CD4-positive, alpha-beta T cell treated with Interleukin-6 at 100 ng/mL for 8 hours (primary cell): ENCODE results near the gene CUBN.

Experiments used
- DNase-seq: peaks from one replicate; pipeline ENCODE4 v3.0.0-alpha.2; 2020; ENCODE audit warnings: mixed read lengths, low spot score

The CUBN gene

DNA sequence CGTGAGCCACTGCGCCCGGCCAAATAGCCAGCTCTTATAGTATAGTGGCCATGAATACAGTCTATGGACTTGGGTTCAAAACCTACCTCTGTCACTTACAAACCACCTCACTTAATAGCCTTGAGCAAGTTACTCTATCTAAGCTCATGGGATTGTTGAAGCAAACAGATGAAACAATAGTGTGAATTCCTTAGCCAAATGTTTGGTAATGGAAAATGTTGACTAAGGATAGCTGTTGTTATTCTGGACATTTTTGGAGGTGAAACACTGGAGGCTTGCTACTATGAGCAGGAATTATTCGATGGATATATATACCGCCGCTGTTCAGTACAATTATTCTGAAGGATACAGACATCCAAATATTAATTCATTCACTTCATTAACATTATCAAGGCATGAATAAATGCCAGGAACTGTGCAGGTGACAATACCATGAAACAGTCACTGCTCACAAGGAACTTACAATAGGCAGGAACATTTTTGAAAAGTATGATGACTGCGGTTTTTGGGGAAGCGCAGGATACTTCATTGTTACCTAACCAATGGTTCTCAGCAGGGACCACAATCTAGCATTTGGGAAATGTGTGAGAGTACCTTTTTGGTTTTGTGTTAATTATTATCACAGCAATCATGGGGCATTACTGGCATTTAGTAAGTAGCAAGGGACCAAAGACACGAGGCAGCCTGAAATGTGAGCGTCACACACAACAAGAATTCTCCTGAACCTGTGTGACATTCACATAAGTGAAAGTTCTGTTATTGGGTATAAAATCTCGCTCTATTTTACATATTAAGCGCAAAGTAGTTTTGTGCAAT is 55.7 kb downstream of the CUBN start:
- DNase-seq: no peak

- no peak for DNase-seq
These were observed 60.7 kb downstream of the CUBN start for GRCh38 chr10:17068953-17069352.

- DNase-seq: no peak
These were observed 62.0 kb downstream of the CUBN start for GRCh38 chr10:17067376-17068264.

GRCh38 chr10:17066807-17067206 is 62.8 kb downstream of the CUBN start:
- no peak for DNase-seq

DNA sequence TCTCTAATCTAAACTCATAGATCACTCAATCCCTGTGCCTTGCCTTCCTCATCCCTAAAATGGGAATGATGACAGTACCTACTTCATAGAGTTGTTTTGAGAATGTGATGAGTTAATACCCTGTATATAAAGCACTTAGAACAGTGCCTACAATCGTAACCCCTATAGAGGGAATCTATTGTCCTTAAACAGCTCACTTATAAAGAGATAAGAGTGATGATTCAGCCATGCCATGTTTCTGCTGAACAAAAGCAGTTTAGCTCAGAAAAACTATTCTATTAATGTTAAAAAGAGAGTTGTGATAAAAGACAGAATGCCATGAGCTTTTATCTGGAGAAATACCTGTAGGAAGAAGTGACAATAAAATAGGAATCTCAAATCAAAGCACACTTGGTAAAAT is 63.6 kb downstream of the CUBN start:
- DNase-seq: no peak

DNA sequence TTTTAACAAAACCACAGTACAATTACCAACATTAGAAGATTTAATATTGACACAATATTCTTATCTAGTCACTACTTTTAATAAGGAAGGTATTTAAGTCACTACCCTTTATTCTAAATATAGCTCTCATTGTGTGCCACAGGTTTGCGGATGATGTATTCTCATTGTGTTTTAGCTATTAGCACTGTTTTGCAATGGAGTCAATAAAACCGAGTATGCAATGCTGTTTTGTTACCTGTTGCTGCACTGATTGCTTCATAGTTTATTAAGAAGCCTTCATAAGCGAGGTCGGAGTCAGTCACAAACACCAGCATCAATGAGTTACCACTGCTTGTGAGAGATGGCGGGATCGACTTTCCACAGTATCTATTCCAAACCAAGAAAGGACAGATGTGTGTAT is 64.3 kb downstream of the CUBN start:
- DNase-seq: no peak

DNA sequence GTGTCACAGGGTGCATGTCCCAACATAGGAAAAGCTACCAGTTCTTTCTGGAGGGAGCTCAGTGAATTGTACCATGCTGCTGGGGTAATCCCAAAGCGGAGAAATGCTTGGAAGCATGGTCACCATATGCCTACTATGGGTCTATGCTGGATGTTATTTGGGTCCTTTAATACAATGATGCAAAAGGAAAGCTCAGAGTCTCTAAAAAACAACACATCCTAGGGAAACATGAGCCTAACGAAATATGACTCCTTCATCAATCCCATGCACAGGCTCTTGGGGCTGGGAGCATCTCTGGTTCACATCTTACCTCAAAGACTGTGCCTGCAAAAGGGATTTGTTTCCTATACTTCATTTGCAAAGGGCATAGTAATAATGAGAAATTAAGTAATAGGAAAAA is 65.2 kb downstream of the CUBN start:
- DNase-seq: no peak

- no peak for DNase-seq
These were observed 66.6 kb downstream of the CUBN start for GRCh38 chr10:17062955-17063484.

DNA sequence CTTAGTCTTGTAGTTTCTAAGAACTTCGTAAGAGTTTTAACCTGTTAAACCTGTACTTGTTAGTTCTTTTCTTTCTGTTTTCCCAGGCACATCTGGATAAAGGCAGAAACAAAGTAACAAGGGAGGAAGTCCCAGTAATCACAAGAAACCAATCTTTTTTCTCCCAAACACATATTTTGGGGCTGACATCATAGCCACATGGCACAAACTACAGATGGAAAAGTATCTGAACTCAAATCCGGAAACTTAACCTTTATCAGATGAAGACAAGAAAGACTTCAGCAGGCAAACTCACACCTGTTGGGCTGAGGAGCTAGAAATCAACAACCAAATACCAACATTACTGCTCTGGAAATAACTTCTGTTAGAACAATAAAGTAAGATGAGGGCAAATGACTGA is 67.1 kb downstream of the CUBN start:
- no peak for DNase-seq

DNA sequence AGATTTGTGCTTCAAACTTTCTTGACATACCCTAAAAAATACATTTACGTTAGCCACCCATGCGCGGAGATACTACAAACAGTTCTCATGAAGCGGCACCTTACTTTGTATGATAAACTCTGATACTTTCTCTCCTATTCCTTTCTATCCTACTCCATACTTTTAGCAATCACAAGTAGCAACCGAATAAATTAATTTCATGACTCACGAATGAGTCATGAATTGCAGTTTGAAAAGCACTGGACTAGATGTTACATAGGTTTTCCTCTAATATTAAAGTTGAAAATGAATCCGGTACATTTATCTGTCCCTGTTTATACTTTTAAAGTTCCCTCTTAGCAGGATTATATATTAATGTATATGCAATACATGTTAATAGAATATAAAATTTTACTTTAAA is 67.6 kb downstream of the CUBN start:
- DNase-seq: no peak

DNA sequence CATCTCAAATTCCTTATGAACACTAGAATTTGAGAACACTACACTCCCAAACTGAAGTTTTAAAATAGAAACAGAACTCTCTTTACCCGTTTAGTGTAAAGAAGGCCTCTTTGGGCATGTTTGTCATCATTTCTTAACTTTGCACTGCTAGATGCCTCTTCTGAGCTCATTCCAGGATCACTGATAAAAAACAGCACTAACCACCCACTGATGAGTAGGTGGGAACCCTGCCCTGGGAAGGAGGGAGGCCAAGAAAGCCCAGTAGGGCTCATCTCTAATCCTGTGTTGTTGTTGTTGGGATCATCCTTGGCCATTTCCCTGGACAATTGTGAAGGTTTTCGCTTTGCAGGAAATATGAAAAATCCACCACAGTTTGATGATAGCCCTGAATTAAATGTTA is 68.2 kb downstream of the CUBN start:
- no peak for DNase-seq

DNA sequence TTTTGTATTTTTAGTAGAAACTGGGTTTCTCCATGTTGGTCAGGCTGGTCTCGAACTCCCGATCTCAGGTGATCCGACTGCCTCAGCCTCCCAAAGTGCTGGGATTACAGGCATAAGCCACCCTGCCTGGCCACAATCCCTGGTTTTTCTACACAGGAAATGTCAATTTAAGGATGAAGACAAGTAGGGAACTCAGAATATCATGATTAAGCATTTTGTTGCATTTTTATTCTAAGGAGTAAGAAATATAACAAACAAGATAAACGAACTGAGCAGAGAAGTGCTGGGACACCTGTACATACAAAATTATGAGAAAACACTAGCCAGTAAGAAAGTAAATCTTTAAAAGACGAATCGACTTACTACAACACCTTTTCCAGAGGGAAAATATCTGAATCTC is 69.3 kb downstream of the CUBN start:
- no peak for DNase-seq

- DNase-seq: no peak
These were observed 70.4 kb downstream of the CUBN start for GRCh38 chr10:17059197-17059688.

DNA sequence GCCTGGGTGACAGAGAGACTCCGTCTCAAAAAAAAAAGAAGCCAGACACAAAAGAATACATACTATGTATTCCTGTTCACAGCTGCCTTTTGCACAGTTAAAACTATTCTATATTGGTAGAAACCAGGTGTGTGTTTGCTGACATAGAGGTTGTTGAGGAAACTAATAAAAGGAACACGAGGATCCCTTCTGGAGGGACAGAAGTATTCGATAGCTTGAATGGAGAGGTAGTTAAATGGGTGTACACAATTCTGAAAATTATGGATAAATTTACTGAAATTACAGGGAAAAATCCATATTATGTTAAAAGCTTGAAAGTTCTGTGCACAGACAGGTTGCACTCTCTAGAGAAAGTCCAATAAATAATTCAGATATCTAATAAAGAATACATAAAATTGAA is 71.5 kb downstream of the CUBN start:
- DNase-seq: no peak

DNA sequence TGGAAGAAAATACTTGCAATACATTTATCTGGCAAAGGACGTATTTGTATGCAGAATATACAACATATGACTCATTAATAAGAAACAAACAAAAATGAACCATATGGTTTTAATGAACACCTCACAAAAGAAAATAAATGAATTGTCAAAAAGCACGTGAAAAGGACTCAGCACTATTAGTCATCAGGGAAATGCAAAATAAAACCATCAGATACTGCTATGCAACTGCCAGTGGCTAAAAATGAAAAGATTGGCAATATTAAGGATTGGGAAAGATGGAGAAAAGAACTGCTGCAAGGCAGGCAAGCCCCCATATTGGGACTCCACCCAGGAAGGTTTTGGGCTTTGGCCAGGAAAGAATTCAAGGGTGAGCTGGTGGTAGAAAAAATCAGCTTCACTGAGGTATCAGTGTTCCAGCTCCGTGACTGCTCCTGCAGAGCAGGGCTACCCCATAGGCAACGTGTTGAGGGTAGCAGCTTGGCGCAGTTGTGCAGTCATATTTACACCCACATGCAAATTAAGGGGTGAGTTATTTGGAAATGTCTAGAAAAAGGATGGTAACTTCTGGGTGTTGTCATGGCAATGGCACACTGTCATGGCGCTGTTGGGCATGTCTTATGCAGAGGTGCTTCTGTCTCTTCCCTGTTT is 72.7 kb downstream of the CUBN start:
- DNase-seq: no peak

GRCh38 chr10:17053513-17053912 is 76.1 kb downstream of the CUBN start:
- DNase-seq: no peak

DNA sequence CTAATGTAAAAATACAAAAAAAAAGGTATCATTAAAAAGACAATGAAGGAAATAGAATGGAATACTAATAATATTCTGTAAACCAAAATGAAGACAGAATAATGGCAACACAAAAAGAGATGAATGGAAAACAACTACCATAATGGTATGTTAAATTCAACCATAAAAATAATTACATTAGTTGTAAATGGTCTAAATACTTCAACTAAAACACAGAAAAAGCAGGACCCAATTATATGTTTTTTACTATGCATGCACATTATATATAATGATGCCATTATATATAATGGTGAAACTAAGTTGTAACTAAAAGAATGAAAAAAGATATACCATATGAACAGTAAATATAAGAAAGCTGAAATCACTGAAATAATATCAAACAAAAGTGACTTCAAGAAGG is 76.5 kb downstream of the CUBN start:
- no peak for DNase-seq

DNA sequence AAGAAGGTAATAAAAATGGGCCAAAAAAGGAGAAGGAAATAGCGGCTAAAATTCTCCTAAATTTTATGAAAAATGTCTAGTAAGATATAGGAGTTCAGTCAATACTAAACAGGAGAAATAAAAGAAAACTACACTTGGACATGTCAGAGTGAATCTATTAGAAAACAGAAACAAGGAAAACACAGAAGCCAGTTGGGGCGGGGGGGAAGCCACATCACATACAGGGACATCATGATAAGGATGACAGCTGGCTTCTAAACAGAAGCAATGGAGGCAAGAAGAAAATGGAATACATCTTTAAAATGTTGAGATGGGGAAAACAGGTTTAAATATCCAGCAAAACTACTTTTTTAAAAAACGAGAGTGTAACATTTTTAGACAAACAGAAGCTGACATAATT is 77.8 kb downstream of the CUBN start:
- no peak for DNase-seq

- DNase-seq: no peak
These were observed 80.4 kb downstream of the CUBN start for GRCh38 chr10:17049195-17049594.

- DNase-seq: no peak
These were observed 81.7 kb downstream of the CUBN start for GRCh38 chr10:17047908-17048307.

DNA sequence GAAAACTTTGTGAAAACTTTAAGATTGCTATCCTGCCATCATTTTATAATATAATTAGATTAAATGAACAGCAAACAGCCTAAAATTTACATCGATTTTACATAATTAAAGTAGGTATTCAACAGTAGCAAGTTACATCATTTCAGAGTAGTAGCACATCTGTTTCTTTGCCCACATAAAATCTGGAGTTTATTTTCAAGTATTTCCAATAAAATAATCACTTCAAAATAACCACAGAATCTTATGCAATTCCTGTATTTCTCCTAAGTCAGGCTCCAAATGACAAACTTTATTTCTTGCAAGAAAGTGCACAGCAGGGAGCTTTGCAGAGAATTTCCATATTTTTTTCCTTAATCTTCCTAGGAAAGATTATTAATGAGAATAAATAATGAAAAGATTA is 82.6 kb downstream of the CUBN start:
- no peak for DNase-seq

GRCh38 chr10:17043586-17043985 is 86.0 kb downstream of the CUBN start:
- DNase-seq: no peak
